HG03066 (cell line): Measurements from ENCODE around the gene PLPPR1.
"Not testable (repeated sequence)": the region's sequence is repeated elsewhere in the genome, so short reads cannot be mapped to it uniquely, and the experiment has no call there.

Experiments used
- ATAC-seq: cut with Tn5 transposase; IDR thresholded peaks from one replicate; pipeline ENCODE4 v1.9.1; 2021; ENCODE audit warnings: low read depth; ENCODE audit not compliant: unreplicated experiment

PLPPR1 gene

GRCh38 chr9:101039581-101039980, 11.1 kb downstream of the PLPPR1 start:
- not testable (repeated sequence) for ATAC-seq

- ATAC-seq: no peak
Observed at GRCh38 chr9:101047848-101048397, 19.4 kb downstream of the PLPPR1 start.

- ATAC-seq: no peak
Observed at GRCh38 chr9:101050650-101051049, 22.1 kb downstream of the PLPPR1 start.

GRCh38 chr9:101054657-101055056, 26.1 kb downstream of the PLPPR1 start:
- ATAC-seq: no peak

GRCh38 chr9:101055516-101055915, 27.0 kb downstream of the PLPPR1 start:
- ATAC-seq: no peak

- ATAC-seq: no peak
Observed at GRCh38 chr9:101062686-101063085, 34.2 kb downstream of the PLPPR1 start.

GRCh38 chr9:101063192-101063591, 34.7 kb downstream of the PLPPR1 start:
- ATAC-seq: no peak

- ATAC-seq: no peak
Observed at GRCh38 chr9:101064206-101064605, 35.7 kb downstream of the PLPPR1 start.

GRCh38 chr9:101065930-101066329, 37.4 kb downstream of the PLPPR1 start:
- no peak for ATAC-seq

- no peak for ATAC-seq
Observed at GRCh38 chr9:101068696-101069095, 40.2 kb downstream of the PLPPR1 start.

- ATAC-seq: no peak
Observed at GRCh38 chr9:101072259-101072658, 43.7 kb downstream of the PLPPR1 start.

GRCh38 chr9:101073122-101073521, 44.6 kb downstream of the PLPPR1 start:
- no peak for ATAC-seq

GRCh38 chr9:101081641-101082040, 53.1 kb downstream of the PLPPR1 start:
- no peak for ATAC-seq

- ATAC-seq: no peak
Observed at GRCh38 chr9:101083448-101084202, 55.1 kb downstream of the PLPPR1 start.

- no peak for ATAC-seq
Observed at GRCh38 chr9:101087426-101087825, 58.9 kb downstream of the PLPPR1 start.

- no peak for ATAC-seq
Observed at GRCh38 chr9:101092922-101093321, 64.4 kb downstream of the PLPPR1 start.

GRCh38 chr9:101093620-101094019, 65.1 kb downstream of the PLPPR1 start:
- ATAC-seq: no peak

- ATAC-seq: no peak
Observed at GRCh38 chr9:101094686-101095085, 66.2 kb downstream of the PLPPR1 start.

GRCh38 chr9:101097210-101097609, 68.7 kb downstream of the PLPPR1 start:
- no peak for ATAC-seq

- no peak for ATAC-seq
Observed at GRCh38 chr9:101098392-101098791, 69.9 kb downstream of the PLPPR1 start.

- no peak for ATAC-seq
Observed at GRCh38 chr9:101114317-101114716, 85.8 kb downstream of the PLPPR1 start.

- ATAC-seq: no peak
Observed at GRCh38 chr9:101115102-101115501, 86.6 kb downstream of the PLPPR1 start.
